ENCODE measurements around the gene SMG9. TPM values are rescaled to one million over a fixed set of nuclear protein-coding genes. Genes with fewer than 3 reads are reported as not detected.
"Not testable (repeated sequence)": the region's sequence is repeated elsewhere in the genome, so short reads cannot be mapped to it uniquely, and the experiment has no call there.

Gene SMG9
- total and polyA plus RNA-seq, 4 donors: 14.9 to 50.6 (median 30.2) TPM

DNA sequence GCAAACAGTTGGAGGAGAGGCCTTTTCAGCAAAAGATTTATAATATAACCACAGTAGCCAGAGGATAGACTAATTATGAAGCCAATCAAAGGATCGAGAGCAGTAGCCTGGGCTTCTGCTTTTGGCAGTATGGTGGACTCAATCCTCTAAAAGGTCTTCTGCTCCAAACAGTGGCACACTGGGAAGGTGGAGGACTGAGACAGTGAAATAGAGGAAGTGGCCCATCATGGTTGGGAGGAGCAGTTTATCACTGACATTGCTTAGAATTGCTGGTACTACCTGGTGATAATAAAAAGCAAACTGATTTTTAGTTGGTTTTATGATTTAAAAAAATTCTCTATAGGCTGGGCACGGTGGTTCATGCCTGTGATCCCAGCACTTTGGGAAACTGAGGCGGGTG lies 63.9 kb downstream of the SMG9 start:
- WGBS, 2 donors: 88 to 93% methylated on average over 3 of the region's 3 CpGs
- Histone ChIP-seq H3K36me3 (ENCODE audit: control insufficient read depth in 1 of 2, insufficient read depth in 2 of 2, low read length in 1 of 2) (no peaks in the 10 kb centered on the region), H3K27me3 (ENCODE audit: control insufficient read depth in 1 of 2, insufficient read depth in 2 of 2, low read length in 1 of 2) (no peaks in the 10 kb centered on the region), H3K27ac (ENCODE audit: low read depth in 1 of 2, low read length in 2 of 2) (no peak overlapping the region), H3K4me3 (ENCODE audit: low read length in 2 of 2) (no peak overlapping the region), H3K9me3 (ENCODE audit: control insufficient read depth, low read length) (peaks cover 16% of the 10 kb centered on the region), H3K4me1 (ENCODE audit: control insufficient read depth in 1 of 2, insufficient read depth in 2 of 2, low read length in 2 of 2) (no peaks in the 10 kb centered on the region)
- ATAC-seq (ENCODE audit: low FRiP score): no peak
- no peak for DNase-seq
- intact Hi-C loops (cut with DNase I): no loop called here

DNA sequence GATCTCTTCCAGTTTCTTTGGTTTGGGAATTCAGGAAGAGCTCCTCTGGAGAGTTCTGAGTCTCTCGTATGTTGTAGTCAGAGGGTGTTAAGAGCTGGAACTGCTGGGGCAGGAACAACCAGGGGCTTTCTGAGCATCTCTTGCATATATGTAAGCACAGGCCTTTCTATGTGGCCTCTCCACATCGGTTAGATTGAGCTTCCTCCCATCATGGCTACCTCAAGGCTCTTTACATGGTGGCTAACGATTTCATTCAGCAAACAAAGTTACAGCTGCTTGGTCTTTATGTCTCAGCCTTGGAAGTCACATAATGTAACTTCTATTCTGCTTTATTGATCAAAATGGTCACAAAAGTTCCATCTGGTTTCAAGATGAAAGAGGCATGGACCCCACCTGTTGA lies 64.3 kb downstream of the SMG9 start:
- WGBS, 2 donors: 52 to 65% methylated on average over 3 of the region's 3 CpGs
- DNase-seq (no peak), ATAC-seq (ENCODE audit: low FRiP score) (no peak)
- intact Hi-C loops (cut with DNase I): no loop called here
- no peaks in the 10 kb centered on the region for H3K4me1 ChIP-seq (ENCODE audit: control insufficient read depth in 1 of 2, insufficient read depth in 2 of 2, low read length in 2 of 2)
- peaks cover 16% of the 10 kb centered on the region for H3K9me3 ChIP-seq (ENCODE audit: control insufficient read depth, low read length)
- H3K27me3 ChIP-seq (ENCODE audit: control insufficient read depth in 1 of 2, insufficient read depth in 2 of 2, low read length in 1 of 2): no peaks in the 10 kb centered on the region
- no peak overlapping the region for H3K27ac ChIP-seq (ENCODE audit: low read depth in 1 of 2, low read length in 2 of 2)
- no peak overlapping the region for H3K4me3 ChIP-seq (ENCODE audit: low read length in 2 of 2)
- no peaks in the 10 kb centered on the region for H3K36me3 ChIP-seq (ENCODE audit: control insufficient read depth in 1 of 2, insufficient read depth in 2 of 2, low read length in 1 of 2)

DNA sequence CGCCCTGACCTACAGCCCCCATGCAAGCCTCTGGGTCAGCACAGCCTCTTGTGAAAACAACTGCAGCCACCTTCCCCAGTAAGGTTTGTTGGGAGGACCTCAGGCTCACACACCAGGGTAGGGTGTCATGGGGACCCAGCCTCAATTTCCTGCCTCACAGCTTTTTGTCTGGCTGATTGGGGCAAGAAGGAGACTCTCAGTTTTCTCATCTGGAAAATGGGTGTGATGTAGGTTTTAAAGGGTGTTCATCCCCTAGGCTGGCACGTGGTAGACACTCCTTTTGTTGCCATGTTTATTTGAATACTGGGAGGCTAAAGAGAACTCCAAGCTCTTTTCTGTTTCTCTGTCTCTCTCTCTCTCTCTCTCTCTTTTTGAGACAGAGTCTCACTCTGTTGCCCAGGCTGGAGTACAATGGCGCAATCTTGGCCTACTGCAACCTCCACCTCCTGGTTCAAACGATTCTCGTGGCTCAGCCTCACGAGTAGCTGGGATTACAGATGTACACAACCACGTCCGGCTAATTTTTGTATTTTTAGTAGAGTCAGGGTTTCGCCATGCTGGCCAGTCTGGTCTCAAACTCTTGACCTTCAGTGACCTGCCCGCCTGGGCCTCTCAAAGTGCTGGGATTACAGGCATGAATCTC lies 66.6 kb downstream of the SMG9 start:
- Histone ChIP-seq H3K4me3 (ENCODE audit: low read length in 2 of 2) (no peak overlapping the region), H3K27ac (ENCODE audit: low read depth in 1 of 2, low read length in 2 of 2) (no peak overlapping the region), H3K9me3 (ENCODE audit: control insufficient read depth, low read length) (peaks cover 14% of the 10 kb centered on the region), H3K36me3 (ENCODE audit: control insufficient read depth in 1 of 2, insufficient read depth in 2 of 2, low read length in 1 of 2) (no peaks in the 10 kb centered on the region), H3K27me3 (ENCODE audit: control insufficient read depth in 1 of 2, insufficient read depth in 2 of 2, low read length in 1 of 2) (no peaks in the 10 kb centered on the region), H3K4me1 (ENCODE audit: control insufficient read depth in 1 of 2, insufficient read depth in 2 of 2, low read length in 2 of 2) (no peaks in the 10 kb centered on the region)
- intact Hi-C loops (cut with DNase I): no loop called here
- ATAC-seq (ENCODE audit: low FRiP score) (no peak), DNase-seq (no peak)
- WGBS, 2 donors: 81% methylated on average over 10 of the region's 10 CpGs

DNA sequence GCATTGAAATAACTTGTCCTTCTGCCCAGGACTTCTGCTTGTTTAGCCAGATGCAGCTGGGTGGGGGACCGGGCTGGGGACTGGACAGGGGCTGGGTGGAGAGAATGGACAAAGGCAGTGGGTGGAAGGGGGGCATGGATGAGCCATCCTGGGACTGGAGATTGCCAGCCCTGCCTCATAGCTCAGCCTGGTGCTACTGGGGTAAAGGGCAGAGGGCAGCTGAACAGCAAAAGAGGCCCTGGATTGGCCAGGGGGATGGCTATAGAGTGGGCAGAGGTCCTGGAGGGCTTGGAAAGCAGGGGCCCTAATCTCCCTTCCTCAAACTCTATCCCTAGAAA lies 67.1 kb downstream of the SMG9 start:
- intact Hi-C loops (cut with DNase I): no loop called here
- H3K4me1 ChIP-seq (ENCODE audit: control insufficient read depth in 1 of 2, insufficient read depth in 2 of 2, low read length in 2 of 2): no peaks in the 10 kb centered on the region
- H3K27ac ChIP-seq (ENCODE audit: low read depth in 1 of 2, low read length in 2 of 2): no peak overlapping the region
- H3K27me3 ChIP-seq (ENCODE audit: control insufficient read depth in 1 of 2, insufficient read depth in 2 of 2, low read length in 1 of 2): no peaks in the 10 kb centered on the region
- ATAC-seq (ENCODE audit: low FRiP score): no peak
- H3K9me3 ChIP-seq (ENCODE audit: control insufficient read depth, low read length): peaks cover 14% of the 10 kb centered on the region
- WGBS, 2 donors: 62 to 77% methylated on average over 1 of the region's 1 CpG
- H3K36me3 ChIP-seq (ENCODE audit: control insufficient read depth in 1 of 2, insufficient read depth in 2 of 2, low read length in 1 of 2): no peaks in the 10 kb centered on the region
- H3K4me3 ChIP-seq (ENCODE audit: low read length in 2 of 2): no peak overlapping the region
- no peak for DNase-seq

DNA sequence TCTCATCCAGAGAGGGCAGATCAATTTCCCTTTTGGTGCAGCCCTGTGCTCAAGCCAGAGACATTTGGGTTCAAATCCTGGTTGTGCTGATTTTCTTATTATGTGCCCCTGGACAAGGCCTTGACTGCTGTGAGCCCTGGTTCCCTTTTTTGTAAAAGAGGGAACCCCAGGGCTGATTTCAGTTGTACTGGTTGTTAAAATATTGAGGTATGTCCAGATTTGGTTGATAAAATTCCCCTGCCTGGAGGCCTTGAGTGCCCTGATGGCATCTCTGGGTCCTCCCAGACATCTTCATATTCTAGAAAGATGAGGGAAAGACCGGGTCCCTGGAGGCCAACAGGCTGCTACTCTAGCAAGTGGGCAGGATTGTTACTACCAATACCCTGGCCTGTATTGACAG lies 70.4 kb downstream of the SMG9 start:
- Histone ChIP-seq H3K4me3 (ENCODE audit: low read length in 2 of 2) (no peak overlapping the region), H3K9me3 (ENCODE audit: control insufficient read depth, low read length) (no peaks in the 10 kb centered on the region), H3K4me1 (ENCODE audit: control insufficient read depth in 1 of 2, insufficient read depth in 2 of 2, low read length in 2 of 2) (no peaks in the 10 kb centered on the region), H3K27ac (ENCODE audit: low read depth in 1 of 2, low read length in 2 of 2) (no peak overlapping the region), H3K36me3 (ENCODE audit: control insufficient read depth in 1 of 2, insufficient read depth in 2 of 2, low read length in 1 of 2) (no peaks in the 10 kb centered on the region), H3K27me3 (ENCODE audit: control insufficient read depth in 1 of 2, insufficient read depth in 2 of 2, low read length in 1 of 2) (no peaks in the 10 kb centered on the region)
- 86 to 100% methylated on average over 1 of the region's 1 CpG for WGBS, 2 donors
- intact Hi-C loops (cut with DNase I): no loop called here
- DNase-seq (no peak), ATAC-seq (ENCODE audit: low FRiP score) (no peak)

DNA sequence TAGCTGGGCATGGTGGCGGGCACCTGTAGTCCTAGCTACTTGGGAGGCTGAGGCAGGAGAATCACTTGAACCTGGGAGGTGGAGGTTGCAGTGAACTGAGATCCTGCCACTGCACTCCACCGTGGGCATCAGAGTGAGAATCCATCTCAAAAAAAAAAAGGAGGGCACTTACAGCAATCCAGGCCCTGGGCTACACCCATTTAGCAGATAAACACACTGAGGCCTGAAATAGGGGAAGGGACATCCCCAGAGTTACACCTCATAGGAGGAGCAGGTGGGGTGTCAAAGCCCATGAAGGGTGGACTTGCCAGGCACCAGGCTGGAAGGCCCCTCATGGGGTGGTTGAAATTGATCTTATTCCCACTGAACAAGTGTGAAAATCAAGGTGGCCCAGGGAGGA lies 70.9 kb downstream of the SMG9 start:
- Histone ChIP-seq H3K9me3 (ENCODE audit: control insufficient read depth, low read length) (no peaks in the 10 kb centered on the region), H3K27ac (ENCODE audit: low read depth in 1 of 2, low read length in 2 of 2) (no peak overlapping the region), H3K4me3 (ENCODE audit: low read length in 2 of 2) (no peak overlapping the region), H3K27me3 (ENCODE audit: control insufficient read depth in 1 of 2, insufficient read depth in 2 of 2, low read length in 1 of 2) (no peaks in the 10 kb centered on the region), H3K4me1 (ENCODE audit: control insufficient read depth in 1 of 2, insufficient read depth in 2 of 2, low read length in 2 of 2) (no peaks in the 10 kb centered on the region), H3K36me3 (ENCODE audit: control insufficient read depth in 1 of 2, insufficient read depth in 2 of 2, low read length in 1 of 2) (no peaks in the 10 kb centered on the region)
- ATAC-seq (ENCODE audit: low FRiP score) (no peak), DNase-seq (no peak)
- whole genome bisulfite sequencing, 2 donors: 71 to 73% methylated on average over 2 of the region's 2 CpGs
- intact Hi-C loops (cut with DNase I): no loop called here

DNA sequence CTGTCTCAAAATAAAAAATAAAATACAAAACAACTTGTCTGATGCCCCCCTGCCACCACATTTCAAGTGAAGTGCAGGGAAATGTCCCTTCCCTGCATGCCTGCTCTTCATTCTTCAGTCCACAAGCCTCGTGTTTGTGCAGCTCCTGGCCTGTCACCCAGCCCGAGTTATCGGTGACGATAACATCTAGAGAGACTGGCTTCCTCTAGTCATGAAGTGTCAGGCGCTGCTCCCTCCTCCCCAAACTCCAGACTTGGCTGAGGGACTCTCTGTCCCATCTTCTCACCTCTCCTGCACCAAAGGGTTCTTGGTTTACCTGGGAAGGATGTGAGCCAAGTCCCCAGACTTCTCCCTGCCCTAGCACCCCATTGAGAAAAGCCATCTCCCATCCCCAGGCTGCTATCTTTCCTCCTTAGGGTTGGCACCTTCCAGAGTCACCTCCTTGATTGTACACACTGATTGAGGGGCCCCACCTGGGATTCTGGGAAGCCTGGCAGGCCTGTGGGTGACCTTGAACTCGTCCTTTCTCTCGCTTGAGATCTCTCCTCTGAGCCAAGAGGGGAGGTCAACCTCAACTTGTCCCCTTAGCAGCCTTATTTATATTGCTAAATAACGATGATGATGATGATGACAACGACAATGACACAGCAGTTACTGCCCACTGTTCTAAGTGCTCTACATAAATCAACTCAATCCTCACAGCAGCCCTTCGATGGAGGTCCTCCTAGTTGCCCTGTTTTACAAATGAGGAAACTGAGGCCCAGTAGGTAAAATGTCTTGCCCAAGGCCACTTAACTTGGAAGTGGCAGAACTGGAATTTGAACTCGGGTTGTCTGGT lies 71.7 kb downstream of the SMG9 start:
- no peak overlapping the region for H3K4me3 ChIP-seq (ENCODE audit: low read length in 2 of 2)
- H3K27me3 ChIP-seq (ENCODE audit: control insufficient read depth in 1 of 2, insufficient read depth in 2 of 2, low read length in 1 of 2): no peaks in the 10 kb centered on the region
- DNase-seq (no peak), ATAC-seq (ENCODE audit: low FRiP score) (no peak)
- intact Hi-C loops (cut with DNase I): no loop called here
- WGBS, 2 donors: 63 to 64% methylated on average over 11 of the region's 11 CpGs
- no peaks in the 10 kb centered on the region for H3K9me3 ChIP-seq (ENCODE audit: control insufficient read depth, low read length)
- H3K36me3 ChIP-seq (ENCODE audit: control insufficient read depth in 1 of 2, insufficient read depth in 2 of 2, low read length in 1 of 2): no peaks in the 10 kb centered on the region
- H3K27ac ChIP-seq (ENCODE audit: low read depth in 1 of 2, low read length in 2 of 2): no peak overlapping the region
- H3K4me1 ChIP-seq (ENCODE audit: control insufficient read depth in 1 of 2, insufficient read depth in 2 of 2, low read length in 2 of 2): no peaks in the 10 kb centered on the region

DNA sequence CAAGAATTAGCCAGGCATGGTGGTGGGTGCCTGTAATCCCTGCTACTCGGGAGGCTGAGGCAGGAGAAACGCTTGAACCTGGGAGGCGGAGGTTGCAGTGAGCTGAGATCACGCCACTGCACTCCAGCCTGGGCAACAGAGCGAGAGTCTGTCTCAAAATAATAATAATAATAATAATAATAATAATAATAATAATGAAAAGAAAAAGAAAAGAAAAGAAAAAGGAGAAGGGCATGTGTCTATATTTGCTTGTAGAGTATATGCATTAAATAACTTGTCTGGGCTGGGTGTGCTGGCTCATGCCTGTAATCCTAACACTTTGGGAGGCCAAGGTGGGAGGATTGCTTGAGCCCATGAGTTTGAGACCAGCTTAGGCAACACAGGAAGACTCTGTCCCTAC lies 72.5 kb downstream of the SMG9 start:
- H3K27me3 ChIP-seq (ENCODE audit: control insufficient read depth in 1 of 2, insufficient read depth in 2 of 2, low read length in 1 of 2); H3K36me3 ChIP-seq (ENCODE audit: control insufficient read depth in 1 of 2, insufficient read depth in 2 of 2, low read length in 1 of 2); H3K27ac ChIP-seq (ENCODE audit: low read depth in 1 of 2, low read length in 2 of 2); H3K9me3 ChIP-seq (ENCODE audit: control insufficient read depth, low read length); intact Hi-C loops (cut with DNase I); H3K4me3 ChIP-seq (ENCODE audit: low read length in 2 of 2); DNase-seq; ATAC-seq (ENCODE audit: low FRiP score); H3K4me1 ChIP-seq (ENCODE audit: control insufficient read depth in 1 of 2, insufficient read depth in 2 of 2, low read length in 2 of 2): not testable (repeated sequence)
- WGBS, 2 donors: 82 to 92% methylated on average over 5 of the region's 5 CpGs

DNA sequence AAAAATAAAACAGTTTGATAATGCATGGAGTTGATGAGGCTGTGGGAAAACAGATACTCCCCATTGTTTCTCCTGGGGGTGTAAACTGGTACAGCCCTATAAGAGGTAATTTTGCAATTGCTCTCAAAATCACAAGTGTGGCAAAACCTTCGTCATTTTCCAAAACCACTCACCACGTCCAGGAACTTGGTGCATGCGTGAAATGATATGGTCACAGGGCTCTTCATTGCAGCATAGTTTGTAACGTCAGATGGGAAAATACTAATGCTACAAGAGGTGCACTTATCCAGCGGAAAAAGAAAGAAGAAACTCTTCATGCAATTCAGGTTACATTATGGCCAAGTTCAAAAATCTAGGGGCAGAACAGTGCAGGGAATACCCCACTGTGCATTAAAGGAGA lies 72.9 kb downstream of the SMG9 start:
- Histone ChIP-seq H3K36me3 (ENCODE audit: control insufficient read depth in 1 of 2, insufficient read depth in 2 of 2, low read length in 1 of 2) (no peaks in the 10 kb centered on the region), H3K4me1 (ENCODE audit: control insufficient read depth in 1 of 2, insufficient read depth in 2 of 2, low read length in 2 of 2) (no peaks in the 10 kb centered on the region), H3K4me3 (ENCODE audit: low read length in 2 of 2) (no peak overlapping the region), H3K9me3 (ENCODE audit: control insufficient read depth, low read length) (no peaks in the 10 kb centered on the region), H3K27me3 (ENCODE audit: control insufficient read depth in 1 of 2, insufficient read depth in 2 of 2, low read length in 1 of 2) (no peaks in the 10 kb centered on the region), H3K27ac (ENCODE audit: low read depth in 1 of 2, low read length in 2 of 2) (no peak overlapping the region)
- no peak for ATAC-seq (ENCODE audit: low FRiP score)
- 72 to 74% methylated on average over 5 of the region's 5 CpGs for WGBS, 2 donors
- no peak for DNase-seq
- intact Hi-C loops (cut with DNase I): no loop called here

Data from aorta (tissue), 5 donors.